HG02870 (cell line): ENCODE measurements around the gene NIBAN1.
"Not testable (repeated sequence)": the region's sequence is repeated elsewhere in the genome, so short reads cannot be mapped to it uniquely, and the experiment has no call there.

Source experiments
- ATAC-seq: cut with Tn5 transposase; IDR thresholded peaks from one replicate; pipeline ENCODE4 v1.9.1; 2021; ENCODE audit warnings: mild to moderate bottlenecking, moderate library complexity; ENCODE audit not compliant: unreplicated experiment

NIBAN1 gene, protein sequence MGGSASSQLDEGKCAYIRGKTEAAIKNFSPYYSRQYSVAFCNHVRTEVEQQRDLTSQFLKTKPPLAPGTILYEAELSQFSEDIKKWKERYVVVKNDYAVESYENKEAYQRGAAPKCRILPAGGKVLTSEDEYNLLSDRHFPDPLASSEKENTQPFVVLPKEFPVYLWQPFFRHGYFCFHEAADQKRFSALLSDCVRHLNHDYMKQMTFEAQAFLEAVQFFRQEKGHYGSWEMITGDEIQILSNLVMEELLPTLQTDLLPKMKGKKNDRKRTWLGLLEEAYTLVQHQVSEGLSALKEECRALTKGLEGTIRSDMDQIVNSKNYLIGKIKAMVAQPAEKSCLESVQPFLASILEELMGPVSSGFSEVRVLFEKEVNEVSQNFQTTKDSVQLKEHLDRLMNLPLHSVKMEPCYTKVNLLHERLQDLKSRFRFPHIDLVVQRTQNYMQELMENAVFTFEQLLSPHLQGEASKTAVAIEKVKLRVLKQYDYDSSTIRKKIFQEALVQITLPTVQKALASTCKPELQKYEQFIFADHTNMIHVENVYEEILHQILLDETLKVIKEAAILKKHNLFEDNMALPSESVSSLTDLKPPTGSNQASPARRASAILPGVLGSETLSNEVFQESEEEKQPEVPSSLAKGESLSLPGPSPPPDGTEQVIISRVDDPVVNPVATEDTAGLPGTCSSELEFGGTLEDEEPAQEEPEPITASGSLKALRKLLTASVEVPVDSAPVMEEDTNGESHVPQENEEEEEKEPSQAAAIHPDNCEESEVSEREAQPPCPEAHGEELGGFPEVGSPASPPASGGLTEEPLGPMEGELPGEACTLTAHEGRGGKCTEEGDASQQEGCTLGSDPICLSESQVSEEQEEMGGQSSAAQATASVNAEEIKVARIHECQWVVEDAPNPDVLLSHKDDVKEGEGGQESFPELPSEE

DNA sequence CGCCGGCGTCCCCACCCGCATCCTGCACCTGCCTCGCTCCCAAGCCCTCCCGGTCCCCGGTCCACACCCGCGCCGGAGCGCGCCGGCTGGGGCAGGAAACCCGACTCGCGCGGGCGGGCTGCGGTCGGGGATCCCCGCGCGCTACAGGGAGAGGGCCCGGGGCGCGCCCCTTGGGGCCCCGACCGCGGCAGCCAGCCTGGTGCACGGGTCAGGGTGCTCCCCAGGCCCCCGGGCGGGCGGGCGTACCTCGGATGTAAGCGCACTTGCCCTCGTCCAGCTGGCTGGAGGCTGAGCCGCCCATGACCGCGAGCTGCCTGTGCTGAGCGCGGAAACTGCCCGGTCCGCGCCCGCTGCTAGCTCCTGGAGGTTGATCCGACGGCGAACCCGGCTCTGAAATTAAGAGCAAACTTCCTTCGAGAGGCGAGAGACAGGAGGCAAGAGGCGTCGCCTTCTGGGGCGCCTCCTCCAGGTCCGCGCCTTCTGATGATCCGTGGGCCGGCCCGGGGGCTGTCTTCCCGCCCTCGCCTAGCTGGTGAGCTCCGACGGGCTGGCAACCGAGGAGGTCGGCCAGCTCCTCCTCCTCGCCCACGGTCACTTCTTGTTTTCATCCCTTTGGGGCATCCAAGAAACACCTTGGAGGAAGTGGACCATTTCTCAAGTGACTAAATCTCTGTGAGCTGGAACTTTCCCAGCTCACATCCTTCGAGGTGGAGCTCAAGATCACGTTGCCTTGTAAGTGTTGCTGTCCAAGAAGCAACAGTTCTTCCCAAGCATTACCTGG is at the start of gene NIBAN1:
TSS of gene NIBAN1 (minus strand) at position 453 of the 781 bp plus-strand sequence. CDS start at position 301, 152 bp downstream.
- ATAC-seq = peak; percentile 41

DNA sequence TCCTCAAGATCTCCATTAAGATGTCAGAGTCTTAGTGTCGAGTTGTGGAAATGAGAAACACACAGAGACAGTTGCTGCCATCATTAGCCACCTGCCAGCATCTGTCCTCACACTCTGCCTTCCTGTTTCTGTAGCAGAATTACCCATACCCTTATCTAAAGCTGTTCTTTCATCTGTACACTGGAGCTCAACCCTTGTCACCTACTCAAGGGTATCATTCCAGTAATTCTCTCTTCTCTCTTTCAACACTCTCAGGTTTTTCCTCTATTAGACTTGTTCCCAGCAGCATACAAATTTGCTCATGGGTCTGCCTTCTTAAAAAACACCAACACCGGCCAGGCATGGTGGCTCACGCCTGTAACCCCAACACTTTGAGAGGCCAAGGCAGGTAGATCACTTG is 43.7 kb upstream of the NIBAN1 start:
- ATAC-seq = no peak

DNA sequence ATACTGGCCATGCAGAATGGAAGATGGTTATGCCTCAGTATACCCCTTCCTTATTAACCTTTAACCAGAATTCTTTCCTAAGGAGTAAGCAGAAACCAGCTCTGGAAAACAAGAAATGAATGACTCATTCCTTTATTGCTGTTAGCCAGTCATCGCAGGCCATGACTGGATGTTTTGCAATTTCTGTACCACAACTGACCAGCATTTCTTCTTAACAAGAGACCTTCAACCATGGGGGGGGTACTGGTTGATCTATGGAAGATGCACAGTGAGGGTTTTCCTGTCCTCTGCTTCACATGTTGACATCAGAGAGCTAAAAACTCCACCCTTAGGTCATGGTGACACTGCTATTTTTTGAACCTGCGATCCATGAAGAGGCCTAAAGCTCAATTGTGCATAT is 43.0 kb upstream of the NIBAN1 start:
- no peak for ATAC-seq

DNA sequence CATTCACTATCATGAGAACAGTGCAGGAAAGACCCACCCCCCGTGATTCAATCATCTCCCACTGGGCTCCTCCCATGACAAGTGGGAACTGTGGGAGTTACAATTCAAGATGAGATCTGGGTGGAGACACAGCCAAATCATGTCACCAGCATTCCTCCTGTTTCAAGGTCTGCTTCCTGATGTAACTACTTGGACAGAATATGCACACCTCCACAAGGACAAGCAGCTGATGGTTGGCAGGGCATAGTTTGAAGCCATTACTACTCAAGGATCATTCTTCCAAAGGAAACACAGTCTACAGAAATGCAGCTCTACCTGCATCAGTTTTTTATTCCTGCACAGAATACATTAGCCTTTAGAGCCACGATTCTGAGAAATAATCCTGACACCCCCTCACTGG is 42.6 kb upstream of the NIBAN1 start:
- no peak for ATAC-seq

DNA sequence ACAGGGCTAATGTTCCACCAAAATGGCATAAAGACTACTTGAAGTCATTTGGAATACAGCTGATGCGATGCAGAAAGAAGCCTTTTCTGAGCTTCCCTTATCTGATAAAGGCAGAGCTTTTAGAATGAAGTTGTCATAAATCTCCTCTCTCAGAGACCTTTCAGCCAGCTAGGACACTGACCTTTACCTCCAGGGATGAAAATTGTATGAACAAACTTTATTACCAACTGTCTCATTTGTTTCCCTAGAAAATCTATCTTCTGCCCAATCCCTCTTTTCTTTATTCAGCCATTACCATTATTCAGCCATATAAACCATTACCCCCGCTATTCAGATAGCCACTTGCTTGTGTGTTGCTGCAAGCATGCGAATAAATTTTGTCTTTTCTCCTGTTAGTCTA is 41.3 kb upstream of the NIBAN1 start:
- ATAC-seq = no peak

DNA sequence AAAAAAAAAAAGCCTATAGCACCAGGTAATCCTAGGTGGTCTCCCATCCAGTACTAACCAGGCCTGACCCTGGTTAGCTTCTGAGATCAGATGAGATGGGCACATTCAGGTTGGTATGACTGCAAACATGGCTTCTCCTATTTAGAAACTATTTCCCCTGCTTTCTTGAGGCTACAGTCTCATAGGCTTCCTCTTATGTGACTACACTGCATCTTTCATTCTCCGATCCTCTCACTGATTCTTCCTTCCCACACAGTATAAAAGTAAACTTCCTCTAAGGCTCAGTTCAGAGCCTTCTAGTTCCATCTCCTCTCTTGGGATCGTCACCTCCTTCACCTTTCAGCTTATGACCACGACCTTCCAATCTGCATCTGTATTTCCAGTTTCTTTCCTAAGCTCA is 40.6 kb upstream of the NIBAN1 start:
- ATAC-seq = no peak

DNA sequence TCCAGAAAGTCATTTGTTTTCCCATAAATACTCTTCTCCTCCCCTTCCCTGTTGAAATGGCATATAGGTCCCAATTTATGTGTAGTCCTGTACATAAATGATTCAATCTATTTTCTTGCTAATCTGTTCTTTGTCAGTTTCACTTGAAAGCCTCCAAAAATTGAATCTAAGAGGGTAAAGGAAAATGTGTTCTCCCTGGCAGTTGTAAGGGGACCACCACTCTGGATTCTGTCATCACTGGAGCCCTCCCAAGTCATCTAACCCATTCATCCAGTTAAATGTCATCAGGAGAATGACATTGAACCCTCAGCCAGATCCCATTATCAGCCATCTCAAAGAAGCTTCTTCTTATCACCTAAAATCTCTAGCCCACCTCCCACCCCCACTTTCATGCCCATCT is 36.1 kb upstream of the NIBAN1 start:
- no peak for ATAC-seq

DNA sequence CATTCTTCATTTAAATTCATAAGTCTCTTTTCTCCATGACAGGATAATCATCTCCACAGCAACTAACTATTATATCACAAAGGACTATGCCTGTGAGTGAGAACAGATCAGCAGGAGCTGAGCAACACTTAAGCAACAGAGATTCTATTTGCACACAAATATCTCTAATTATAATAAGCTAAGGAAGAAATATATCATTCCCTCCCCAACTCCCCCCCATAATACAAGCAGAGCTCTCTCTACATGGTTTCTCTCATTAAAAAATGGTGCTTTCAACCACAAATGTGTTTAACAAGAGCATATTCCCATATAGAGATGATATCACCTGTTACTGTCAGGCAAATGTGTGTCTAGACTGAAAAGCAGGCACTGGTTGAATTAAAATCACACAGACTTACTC is 34.5 kb upstream of the NIBAN1 start:
- no peak for ATAC-seq

DNA sequence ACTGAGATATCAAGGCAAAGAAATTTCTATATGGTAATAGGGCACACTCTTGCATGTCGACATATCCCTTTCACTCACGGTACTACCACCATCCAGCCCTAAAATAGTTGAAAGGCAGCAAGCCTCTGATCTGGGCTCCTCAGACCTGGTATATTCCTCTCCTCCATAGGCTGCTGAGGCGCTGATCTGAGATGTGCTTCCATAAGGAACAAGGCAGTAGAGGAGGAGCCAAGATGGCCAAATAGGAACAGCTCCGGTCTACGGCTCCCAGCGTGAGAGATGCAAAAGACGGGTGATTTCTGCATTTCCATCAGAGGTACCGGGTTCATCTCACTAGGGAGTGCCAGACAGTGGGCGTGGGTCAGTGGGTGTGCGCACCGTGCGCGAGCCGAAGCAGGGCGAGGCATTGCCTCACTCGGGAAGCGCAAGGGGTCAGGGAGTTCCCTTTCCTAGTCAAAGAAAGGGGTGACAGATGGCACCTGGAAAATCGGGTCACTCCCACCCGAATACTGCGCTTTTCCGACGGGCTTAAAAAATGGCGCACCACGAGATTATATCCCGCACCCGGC is 27.1 kb upstream of the NIBAN1 start:
- not testable (repeated sequence) for ATAC-seq

DNA sequence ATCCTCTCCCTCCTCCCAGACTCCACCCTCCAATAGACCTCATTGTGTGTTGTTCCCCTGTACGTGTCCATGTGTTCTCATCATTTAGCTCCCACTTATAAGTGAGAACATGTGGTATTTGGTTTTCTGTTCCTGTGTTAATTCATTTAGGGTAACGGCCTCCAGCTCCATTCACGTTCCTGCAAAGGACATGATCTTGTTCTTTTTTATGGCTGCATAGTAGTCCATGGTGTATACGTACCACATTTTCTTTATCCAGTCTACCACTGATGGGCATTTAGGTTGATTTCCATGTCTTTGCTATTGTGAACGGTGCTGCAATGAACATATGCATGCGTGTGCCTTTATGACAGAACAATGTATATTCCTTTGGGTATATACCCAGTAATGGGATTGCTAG is 25.7 kb upstream of the NIBAN1 start:
- ATAC-seq = not testable (repeated sequence)

DNA sequence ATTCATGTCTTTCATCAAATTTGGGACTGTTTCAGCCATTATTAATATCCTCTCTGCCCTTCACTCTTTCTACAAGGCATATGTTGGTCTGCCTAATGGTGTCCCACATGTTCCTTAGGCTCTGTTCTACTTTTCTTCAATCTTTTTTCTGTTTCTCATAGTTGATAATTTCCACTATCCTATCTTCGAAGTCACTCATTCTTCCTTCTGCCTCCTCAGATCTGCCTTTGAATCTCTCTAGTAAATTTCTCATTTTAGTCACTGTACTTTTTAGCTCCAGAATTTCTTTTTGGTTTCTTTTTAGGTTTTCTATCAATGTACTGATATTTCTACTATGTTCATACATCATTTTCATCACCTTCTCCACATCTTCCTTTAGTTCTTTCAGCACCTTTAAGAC is 20.0 kb upstream of the NIBAN1 start:
- no peak for ATAC-seq

DNA sequence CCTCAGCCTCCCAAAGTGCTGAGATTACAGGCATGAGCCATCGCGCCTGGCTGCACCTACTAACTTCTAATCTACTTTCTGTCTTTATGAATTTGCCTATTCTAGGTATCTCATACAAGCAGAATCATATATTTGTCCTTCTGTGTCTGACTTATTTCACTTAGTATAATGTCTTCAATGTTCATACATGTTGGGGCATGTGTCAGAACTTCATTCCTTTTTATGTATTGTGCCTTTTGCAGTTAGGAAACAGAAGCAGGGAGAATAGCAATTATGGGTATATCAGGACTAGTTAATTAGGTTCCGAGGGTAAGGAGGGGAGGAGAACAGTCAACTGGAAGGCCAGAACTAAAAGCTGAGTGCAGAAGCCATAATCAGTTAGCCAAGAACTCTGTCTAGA is 18.0 kb upstream of the NIBAN1 start:
- no peak for ATAC-seq

DNA sequence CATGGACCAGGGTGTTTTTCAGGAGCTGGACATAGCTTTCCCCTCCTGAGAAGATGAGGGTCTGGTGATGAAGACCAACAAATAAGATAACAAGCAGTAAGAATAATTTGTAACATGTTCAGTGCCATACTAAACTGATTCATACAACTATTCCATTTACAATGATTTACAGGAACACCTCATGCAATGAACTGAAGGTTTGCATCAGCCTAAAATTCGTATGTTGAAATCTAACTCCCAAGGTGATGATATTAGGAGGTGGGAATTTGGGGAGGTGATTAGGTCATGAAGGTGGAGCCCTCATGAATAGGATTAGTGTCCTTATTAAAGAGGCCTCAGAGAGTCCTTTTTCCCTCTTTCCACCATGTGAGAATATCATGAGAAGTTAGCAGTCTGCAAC is 15.9 kb upstream of the NIBAN1 start:
- ATAC-seq = no peak

DNA sequence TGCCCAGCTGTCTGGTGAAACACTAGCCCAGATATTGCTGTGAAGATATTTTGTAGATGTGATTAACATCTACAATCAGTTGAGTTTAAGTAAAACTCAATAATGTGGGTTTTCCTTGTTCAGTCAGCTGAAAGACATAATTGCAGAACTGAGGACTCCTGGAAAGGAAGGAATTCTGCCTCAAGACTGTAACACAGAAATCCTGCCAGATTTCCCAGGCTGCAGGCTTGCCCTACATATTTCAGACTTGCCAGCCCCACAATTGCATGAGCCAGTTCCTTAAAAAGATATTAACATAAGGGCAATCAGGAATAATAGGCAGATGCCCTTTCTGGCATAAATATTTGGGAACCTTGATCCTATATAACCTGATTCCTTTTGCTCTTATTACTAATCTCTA is 14.2 kb upstream of the NIBAN1 start:
- ATAC-seq = no peak

DNA sequence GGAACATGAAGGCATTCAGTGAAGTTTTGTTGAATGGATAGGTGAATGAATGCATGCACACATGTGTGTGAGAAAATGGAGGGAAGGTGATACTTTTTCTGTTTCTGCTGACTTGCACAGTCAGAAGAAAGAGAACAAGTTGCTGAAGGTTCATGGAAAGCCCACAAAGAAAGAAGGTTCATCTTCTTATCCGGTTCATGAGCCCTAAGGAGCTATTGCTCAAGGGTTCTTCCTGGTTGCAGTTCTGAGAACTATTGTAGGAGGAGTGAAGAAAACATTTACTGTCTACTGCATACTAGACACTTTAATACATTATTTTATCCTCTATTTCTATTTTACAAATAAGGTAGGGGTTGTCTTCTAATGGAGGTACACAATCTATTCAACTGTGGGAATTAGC is 13.4 kb upstream of the NIBAN1 start:
- no peak for ATAC-seq

DNA sequence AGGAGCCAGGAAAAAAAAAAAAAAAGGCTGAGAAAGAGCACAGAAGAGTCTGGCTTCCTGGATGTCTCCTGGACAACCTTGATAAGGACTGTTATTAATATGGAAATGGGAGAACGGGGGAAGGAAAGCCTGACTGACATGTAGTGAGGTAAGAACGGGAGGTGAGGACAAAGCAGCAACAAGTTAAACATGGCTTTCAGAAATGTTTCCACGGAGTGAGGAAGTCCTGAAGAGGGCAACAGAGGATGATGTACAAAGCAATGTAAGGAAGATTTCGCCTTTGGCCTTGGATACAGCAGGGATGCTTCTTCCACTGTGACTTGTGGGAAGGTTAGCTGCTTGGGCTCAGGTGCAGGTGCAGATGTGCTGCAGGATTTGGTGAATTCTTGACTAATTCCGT is 11.9 kb upstream of the NIBAN1 start:
- ATAC-seq = no peak

DNA sequence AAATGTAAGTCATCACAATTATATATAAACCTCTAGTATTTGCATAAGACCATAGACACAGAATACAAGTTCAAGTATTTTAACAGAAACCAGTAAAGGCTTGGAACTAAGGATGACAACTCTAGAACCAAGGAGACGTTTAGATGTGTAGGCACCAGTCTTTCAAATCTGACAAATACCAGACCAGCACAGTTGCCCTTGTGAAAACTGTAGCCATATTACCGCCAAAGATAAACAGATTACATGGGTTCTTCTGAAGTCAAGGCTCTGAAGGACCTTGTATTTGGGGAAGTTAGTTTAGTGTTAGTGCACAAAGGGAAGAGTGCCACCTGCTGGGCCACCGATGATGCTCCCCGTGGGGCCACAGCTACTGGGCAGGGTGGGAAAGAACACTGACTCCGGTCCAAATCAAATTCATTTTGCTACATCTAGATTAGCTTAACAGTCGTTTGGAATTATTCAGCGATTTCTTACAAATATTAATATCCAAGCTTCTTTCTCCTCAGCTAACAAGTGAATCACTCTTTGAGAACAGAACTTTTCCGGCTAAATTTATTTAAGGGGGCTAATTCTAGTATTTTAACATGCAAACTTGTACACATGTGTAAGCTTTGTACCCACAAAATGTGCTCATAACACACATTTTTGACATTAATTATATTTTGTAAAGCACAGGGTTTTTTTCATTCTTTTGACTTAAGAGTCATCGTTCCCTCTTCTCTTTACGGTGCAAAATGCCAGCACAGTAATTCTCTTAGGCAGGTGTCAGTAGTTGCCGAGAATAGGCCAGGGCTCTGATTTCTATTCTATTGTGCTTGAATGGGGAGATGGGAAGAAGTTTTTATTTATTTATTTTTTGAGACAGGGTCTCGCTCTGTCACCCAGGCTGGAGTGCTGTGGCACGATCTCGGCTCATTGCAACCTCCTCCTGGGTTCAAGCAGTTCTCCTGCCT is 8.0 kb upstream of the NIBAN1 start:
- peak; percentile 97 for ATAC-seq

DNA sequence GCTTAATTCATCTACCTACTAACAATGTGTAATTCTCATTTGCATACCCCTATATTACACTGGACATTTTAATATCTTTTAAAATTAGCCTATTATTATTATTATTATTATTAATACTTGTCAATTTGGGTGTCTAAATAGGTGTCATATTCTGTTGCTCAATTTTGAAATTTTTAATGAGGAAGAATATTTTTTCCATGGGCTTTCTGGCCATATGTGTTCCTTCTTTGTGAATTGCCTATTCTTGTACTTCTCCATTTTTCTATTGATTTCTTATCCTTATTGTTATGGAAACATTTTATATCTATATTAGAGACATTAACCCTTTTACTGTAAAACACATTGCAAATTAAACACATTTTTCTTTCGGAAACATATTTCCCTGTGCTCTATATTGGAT is 6.4 kb upstream of the NIBAN1 start:
- no peak for ATAC-seq

DNA sequence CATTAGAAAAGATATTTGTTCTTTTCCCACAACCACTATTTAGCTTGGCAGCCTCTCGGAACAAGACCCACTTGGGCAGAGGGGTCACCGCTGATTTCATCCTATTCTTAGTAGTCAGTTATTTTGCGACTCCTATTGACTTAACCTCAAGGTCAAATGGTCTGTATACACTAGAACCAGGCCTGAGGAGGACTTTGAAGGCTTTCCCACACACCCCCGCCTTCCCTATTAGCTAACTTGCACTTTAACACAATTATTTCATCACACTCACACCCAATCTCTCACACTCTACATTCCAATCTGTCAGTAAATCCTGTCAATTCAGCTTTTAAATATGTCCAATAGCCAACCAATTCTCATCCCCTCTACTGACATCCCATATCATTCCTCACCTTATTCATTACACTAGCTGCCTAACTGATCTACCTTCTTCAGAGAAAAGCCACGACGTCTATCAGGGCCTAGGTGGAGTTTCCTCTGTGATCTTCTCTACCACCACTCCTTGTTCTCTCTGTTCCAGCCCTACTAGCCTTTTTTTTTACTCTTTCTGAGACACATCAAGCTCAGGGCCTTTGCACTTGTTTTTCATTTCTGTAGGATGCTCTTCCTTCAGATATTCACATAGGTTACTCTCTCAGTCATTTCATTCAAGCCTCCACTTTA is 1.0 kb upstream of the NIBAN1 start:
- no peak for ATAC-seq

DNA sequence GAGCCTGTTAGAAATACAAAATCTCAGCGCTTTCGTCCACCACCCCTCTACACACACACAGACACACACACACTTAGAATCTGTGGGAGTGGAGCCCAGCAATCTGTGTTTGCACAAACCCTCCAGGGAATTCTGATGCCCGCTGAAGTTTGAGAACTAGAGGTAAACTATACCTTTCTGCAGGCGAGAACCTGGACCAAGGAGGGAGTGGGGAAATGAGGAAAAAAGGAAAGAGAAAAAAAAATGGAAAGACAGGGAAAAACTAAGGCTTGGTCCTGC is 468 bp upstream of the NIBAN1 start:
- no peak for ATAC-seq
